Stimulated activated naive CD8-positive, alpha-beta T cell treated with anti-CD3 and anti-CD28 coated beads, Interleukin-15, Interleukin-2, amounts not matched to agents 100 ng/mL and 50 ng/mL, for 24 hours (primary cell): ENCODE data around the gene SDR42E1.
A peak's percentile ranks its signal among the peaks of the same experiment; 100 is the strongest.
"Not testable (repeated sequence)": the region's sequence is repeated elsewhere in the genome, so short reads cannot be mapped to it uniquely, and the experiment has no call there.

Source experiments
- H3K27ac Mint-ChIP-seq: one replicate; pipeline ENCODE4 v1.8.0; 2021; ENCODE audit warnings: mild to moderate bottlenecking, mixed read lengths
- H3K27me3 Mint-ChIP-seq: one replicate; pipeline ENCODE4 v1.8.0; 2021; ENCODE audit warnings: mixed read lengths
- H3K36me3 Mint-ChIP-seq: one replicate; pipeline ENCODE4 v1.8.0; 2021; ENCODE audit warnings: low read depth, mixed read lengths
- H3K4me1 Mint-ChIP-seq: one replicate; pipeline ENCODE4 v1.8.0; 2021; ENCODE audit warnings: low read depth, mixed read lengths
- H3K4me3 Mint-ChIP-seq: one replicate; pipeline ENCODE4 v1.8.0; 2021; ENCODE audit warnings: mild to moderate bottlenecking, mixed read lengths
- H3K9me3 Mint-ChIP-seq: one replicate; pipeline ENCODE4 v1.8.0; 2021; ENCODE audit warnings: mixed read lengths

The SDR42E1 gene

DNA sequence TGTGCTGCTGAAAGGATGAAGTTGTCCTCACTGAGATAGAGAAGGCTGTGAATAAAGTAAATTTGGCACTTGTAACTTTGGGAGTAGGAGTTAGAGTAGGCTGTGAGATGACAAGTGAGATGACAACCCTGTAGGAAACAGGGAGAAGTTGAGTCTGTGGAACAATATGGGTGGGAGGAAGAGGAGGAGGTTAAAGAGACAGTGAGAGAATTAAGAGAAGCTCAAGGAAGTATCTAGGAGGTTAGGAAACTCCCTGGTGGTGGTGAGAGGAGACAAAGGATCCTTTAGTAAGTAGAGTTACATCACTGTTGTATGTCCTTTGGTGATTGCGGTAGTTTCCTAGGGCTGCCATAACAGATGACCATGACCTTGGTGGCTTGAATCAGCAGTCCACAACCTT is 13.0 kb upstream of the SDR42E1 start:
- Mint-ChIP-seq H3K27me3 (peaks cover 33% of the 10 kb centered on the region), H3K4me3 (no peak overlapping the region), H3K9me3 (no peaks in the 10 kb centered on the region), H3K4me1 (no peaks in the 10 kb centered on the region), H3K36me3 (no peaks in the 10 kb centered on the region), H3K27ac (no peak overlapping the region)

DNA sequence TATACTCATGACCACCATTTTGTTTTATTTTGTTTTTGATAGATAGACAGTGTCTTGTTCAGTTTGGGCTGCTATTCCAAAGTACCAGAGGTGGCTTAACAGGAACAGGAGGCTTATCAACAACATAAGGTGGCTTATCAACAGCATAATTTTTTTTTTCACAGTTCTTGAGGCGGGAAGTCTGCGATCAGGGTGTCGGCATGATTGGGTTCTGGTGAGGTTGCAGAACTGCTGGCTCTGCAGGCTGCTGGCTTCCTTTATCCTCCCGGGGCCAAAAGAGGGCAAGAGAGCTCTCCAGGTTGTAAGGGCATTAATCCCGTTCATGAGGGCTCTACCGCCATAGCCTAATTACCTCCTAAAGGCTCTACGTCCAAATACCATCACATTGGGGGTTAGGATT is 11.9 kb upstream of the SDR42E1 start:
- H3K4me3 Mint-ChIP-seq, result no peak overlapping the region
- H3K4me1 Mint-ChIP-seq, result no peaks in the 10 kb centered on the region
- H3K27me3 Mint-ChIP-seq, result peaks cover 44% of the 10 kb centered on the region
- no peaks in the 10 kb centered on the region for H3K36me3 Mint-ChIP-seq
- no peak overlapping the region for H3K27ac Mint-ChIP-seq
- no peaks in the 10 kb centered on the region for H3K9me3 Mint-ChIP-seq

DNA sequence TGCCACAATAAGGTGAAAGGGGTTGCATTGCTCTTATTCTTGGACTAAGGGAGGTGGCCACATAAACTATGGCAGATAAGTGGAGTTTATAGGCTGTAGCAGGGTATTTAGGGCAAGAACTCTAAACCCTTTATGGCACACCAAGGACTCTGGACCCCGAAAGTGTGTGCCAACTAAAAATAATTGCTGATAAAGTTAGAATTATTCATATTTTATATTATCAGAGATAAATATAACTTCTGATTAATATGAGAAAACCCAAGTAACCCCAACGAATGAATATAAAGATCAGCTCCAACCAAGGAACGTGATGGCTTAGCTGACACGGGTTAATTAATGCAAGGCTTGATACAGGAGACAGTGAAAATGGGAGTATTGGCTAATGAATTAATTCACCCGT is 8.8 kb upstream of the SDR42E1 start:
- no peak overlapping the region for H3K27ac Mint-ChIP-seq
- no peaks in the 10 kb centered on the region for H3K36me3 Mint-ChIP-seq
- H3K4me3 Mint-ChIP-seq, result no peak overlapping the region
- H3K4me1 Mint-ChIP-seq, result no peaks in the 10 kb centered on the region
- peaks cover 46% of the 10 kb centered on the region for H3K27me3 Mint-ChIP-seq
- H3K9me3 Mint-ChIP-seq, result peaks cover 3% of the 10 kb centered on the region

DNA sequence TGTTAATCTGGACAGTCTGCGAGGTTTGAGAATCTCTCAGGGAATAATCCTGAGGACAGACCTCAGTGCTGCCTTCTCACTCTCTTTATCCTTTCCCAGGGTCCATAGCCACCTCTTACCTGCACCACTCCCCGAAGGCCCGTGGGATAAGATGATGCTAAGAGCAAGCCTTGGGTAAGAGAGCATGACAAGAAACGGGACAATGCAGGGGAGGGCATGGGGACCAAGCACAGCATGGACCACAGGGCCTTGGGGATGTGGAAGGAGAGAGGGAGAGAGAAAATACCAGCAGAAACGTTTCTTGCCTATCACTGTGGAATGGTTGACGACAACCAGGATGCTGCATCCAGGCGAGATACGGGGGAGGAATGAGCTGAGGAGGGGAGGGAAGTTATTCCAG is 8.3 kb upstream of the SDR42E1 start:
- Mint-ChIP-seq H3K36me3 (no peaks in the 10 kb centered on the region), H3K27me3 (peaks cover 51% of the 10 kb centered on the region), H3K4me1 (no peaks in the 10 kb centered on the region), H3K9me3 (peaks cover 5% of the 10 kb centered on the region), H3K4me3 (no peak overlapping the region), H3K27ac (no peak overlapping the region)

DNA sequence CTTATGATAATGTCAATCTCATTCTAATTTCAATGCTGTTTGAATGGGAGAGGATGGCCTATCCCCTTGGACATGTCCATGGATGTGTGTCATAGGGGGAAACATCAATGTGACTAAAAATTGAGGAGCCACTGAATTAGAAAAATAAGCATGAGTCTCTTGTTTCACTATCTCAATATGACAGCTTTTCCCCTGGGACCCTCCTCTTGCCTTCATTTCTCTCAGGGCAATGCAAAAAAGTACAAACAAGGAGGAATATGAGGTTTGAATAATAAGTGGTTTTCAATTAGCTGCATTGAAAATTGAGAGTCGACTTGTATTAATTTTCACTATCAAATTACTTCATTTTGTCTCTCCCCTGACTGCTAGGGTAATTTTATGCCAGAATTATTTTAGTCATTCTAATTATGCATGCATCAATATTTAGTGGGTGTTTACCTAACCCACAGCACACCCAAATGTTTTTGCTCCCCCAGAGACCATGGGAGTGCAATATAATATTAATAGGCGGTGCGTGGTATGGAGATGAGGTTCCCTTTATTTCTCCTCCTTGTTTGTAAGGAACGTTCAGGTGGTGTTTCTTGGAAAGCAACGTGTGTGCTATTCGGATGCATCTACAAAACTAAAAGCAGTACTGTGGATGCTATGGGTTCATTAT is 6.8 kb upstream of the SDR42E1 start:
- no peaks in the 10 kb centered on the region for H3K36me3 Mint-ChIP-seq
- no peak overlapping the region for H3K4me3 Mint-ChIP-seq
- no peak overlapping the region for H3K27ac Mint-ChIP-seq
- H3K9me3 Mint-ChIP-seq, result peaks cover 5% of the 10 kb centered on the region
- no peaks in the 10 kb centered on the region for H3K4me1 Mint-ChIP-seq
- H3K27me3 Mint-ChIP-seq, result peaks cover 39% of the 10 kb centered on the region

DNA sequence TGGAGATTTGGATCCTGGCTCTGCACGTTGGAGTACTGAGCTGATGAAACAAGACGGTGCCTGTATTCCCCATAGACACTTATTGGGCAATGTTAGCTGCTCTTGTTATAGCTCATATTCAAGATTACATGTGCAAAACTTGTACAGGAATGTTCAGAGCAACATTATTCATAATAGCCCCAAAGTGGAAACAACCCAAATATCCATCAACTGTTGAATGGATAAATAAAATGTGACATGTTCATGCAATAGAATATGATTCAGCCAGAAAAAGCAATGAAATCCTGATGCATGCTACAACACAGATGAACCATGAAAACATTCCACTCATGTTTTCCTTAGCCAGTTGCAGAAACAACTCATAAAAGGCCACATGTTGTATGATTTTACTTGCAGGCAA is 5.7 kb upstream of the SDR42E1 start:
- Mint-ChIP-seq H3K4me3 (no peak overlapping the region), H3K27me3 (peaks cover 44% of the 10 kb centered on the region), H3K4me1 (no peaks in the 10 kb centered on the region), H3K9me3 (peaks cover 5% of the 10 kb centered on the region), H3K27ac (no peak overlapping the region), H3K36me3 (no peaks in the 10 kb centered on the region)

DNA sequence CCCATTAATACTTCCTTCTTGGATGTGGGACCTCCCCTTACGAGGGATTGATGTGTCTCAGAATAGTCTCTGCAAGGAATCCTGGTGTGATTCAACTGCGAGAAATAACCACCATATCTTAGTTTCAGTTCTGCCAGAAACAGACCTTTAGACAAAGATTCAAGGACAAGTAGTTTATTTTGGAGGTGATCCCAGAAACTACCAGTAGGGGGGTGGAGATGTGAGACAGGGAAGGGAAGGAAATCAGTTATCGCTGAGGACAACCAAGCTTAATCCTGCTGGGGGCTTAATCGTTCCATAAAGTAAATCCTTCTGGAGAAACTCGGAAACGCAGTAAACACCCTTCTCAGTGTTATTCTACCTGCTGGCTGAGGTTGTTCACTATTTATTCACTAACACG is 5.0 kb upstream of the SDR42E1 start:
- peaks cover 48% of the 10 kb centered on the region for H3K27me3 Mint-ChIP-seq
- peaks cover 10% of the 10 kb centered on the region for H3K9me3 Mint-ChIP-seq
- H3K4me1 Mint-ChIP-seq, result peaks cover 4% of the 10 kb centered on the region
- H3K36me3 Mint-ChIP-seq, result no peaks in the 10 kb centered on the region
- H3K27ac Mint-ChIP-seq, result no peak overlapping the region
- no peak overlapping the region for H3K4me3 Mint-ChIP-seq

DNA sequence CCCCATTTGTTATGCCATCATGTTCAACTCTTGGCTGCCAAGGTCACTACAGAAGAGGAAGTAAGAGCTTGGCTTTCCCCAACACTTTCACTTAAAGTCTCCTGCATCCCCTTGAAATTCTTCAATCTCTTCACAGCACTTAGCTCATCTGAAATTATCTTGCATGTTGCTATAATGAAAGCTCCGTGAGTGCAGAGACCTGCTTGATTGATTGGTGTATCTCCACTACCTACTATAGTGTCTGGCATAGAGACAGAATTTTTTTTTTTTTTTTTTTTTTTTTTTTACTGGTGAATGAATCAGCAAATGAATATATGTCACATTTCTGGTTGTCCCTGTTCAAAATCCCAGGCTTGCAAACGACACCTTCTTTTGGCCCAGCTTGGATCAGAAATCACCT is 1.9 kb upstream of the SDR42E1 start:
- Mint-ChIP-seq H3K4me1 (peaks cover 18% of the 10 kb centered on the region), H3K27me3 (peaks cover 26% of the 10 kb centered on the region), H3K9me3 (peaks cover 24% of the 10 kb centered on the region), H3K36me3 (peaks cover 5% of the 10 kb centered on the region), H3K4me3 (no peak overlapping the region), H3K27ac (no peak overlapping the region)

DNA sequence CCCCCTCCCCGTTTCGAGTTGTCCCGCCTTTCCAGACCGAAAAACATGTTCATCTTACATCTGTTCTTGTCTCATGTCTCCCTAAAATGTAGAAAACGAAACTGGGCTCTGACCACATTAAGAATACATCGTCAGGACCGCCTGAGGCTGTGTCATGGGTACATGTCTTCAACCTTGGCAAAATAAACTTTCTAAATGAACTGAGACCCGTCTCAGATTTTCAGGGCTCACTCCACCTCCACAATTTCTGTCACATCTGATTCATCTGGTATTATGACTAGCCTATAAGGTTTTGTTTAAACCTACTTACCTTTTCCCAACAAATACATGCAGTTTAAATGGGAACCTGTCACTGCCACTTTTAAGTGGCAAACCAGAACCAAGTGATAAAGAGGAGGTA is 621 bp downstream of the SDR42E1 start:
- H3K4me1 Mint-ChIP-seq, result peaks cover 18% of the 10 kb centered on the region
- H3K27me3 Mint-ChIP-seq, result peaks cover 23% of the 10 kb centered on the region
- H3K9me3 Mint-ChIP-seq, result peaks cover 27% of the 10 kb centered on the region

DNA sequence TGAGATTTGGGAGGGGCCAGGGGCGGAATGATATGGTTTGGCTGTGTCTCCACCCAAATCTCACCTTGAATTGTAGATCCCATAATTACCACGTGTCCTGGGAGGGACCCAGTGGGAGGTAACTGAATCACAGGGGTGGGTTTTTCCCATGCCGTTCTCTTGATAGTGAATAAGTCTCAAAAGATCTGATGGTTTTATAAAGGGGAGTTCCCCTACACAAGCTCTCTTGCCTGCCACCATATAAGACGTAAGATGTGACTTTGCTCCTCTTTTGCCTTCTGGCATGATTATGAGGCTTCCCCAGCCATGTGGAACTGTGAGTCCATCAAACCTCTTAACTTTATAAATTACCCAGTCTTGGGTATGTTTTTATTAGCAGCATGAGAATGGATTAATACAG is 1.5 kb downstream of the SDR42E1 start:
- Mint-ChIP-seq H3K9me3 (peaks cover 22% of the 10 kb centered on the region), H3K27me3 (peaks cover 18% of the 10 kb centered on the region), H3K27ac (peak overlapping the region; percentile 5), H3K4me1 (peaks cover 18% of the 10 kb centered on the region), H3K36me3 (peaks cover 13% of the 10 kb centered on the region)
- not testable (repeated sequence) for H3K4me3 Mint-ChIP-seq

More for the DNA sequence above, 621 bp downstream of the SDR42E1 start:
- Mint-ChIP-seq H3K27ac (peak overlapping the region; percentile 34), H3K4me3 (peak overlapping the region; percentile 78), H3K36me3 (peaks cover 13% of the 10 kb centered on the region)

DNA sequence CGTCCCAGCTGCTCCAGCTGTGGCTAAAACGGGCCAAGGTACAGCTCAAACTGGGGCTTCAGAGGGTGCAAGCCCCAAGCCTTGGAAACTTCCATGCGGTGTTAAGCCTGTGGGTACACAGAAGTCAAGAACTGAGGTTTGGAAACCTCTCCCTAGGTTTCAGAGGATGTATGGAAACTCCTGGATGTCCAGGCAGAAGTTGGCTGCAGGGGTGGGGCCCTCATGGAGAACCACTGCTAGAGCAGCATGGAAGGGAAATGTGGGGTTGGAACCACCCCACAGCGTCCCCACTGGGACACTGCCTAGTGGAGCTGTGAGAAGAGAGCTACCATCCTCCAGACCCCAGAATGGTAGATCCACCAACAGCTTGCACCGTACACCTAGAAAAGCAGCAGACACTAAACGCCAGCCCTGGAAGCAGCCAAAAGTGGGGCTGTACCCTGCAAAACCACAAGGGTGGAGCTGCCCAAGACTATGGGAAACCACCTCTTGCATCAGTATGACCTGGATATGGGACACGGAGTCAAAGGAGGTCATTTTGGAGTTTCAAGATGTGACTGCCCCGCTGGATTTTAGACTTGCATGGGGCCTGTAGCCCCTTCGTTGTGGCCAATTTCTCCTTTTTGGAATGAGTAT is 2.2 kb downstream of the SDR42E1 start:
- peaks cover 16% of the 10 kb centered on the region for H3K27me3 Mint-ChIP-seq
- peaks cover 22% of the 10 kb centered on the region for H3K9me3 Mint-ChIP-seq
- no peak overlapping the region for H3K27ac Mint-ChIP-seq
- peaks cover 18% of the 10 kb centered on the region for H3K4me1 Mint-ChIP-seq
- H3K36me3 Mint-ChIP-seq, result peaks cover 13% of the 10 kb centered on the region
- no peak overlapping the region for H3K4me3 Mint-ChIP-seq

DNA sequence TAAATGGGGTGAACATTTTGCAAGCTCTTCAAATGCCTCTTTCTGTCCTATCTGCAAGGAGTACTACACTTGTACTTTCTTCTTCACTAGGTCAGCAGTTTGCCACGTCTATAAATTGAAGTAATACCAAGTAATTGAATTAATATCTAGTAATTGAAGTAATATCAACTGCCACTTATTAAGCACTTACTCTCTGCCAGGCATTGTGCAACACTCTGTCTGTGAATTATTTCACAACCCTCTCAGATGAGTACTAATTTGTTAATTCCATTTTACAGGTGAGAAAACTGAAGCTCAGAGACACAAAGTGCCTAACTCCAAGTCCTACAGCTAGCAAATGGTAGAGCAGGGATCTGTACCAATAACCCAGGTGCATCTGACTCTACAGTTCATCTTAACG is 4.1 kb downstream of the SDR42E1 start:
- Mint-ChIP-seq H3K27ac (no peak overlapping the region), H3K36me3 (peaks cover 13% of the 10 kb centered on the region), H3K27me3 (peaks cover 8% of the 10 kb centered on the region)

DNA sequence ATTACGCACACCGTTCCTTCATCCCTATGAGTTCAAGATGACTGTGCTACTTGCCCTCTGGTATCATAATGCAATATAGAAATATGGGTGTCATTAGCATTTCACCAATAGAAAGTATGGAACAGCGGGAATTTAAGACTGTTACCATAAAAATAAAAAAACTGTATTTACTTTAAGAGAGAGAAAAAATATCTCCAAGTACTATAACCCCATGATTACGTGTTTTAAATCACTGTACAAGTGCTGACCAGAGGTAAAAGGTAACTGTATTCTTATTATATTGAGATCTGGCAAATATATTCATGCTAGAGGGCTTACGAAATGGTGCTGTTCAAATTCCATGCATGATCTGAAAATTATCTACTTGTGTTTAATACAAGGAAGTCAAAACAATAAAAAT is 5.2 kb downstream of the SDR42E1 start:
- Mint-ChIP-seq H3K4me3 (no peak overlapping the region), H3K27ac (no peak overlapping the region), H3K27me3 (no peaks in the 10 kb centered on the region), H3K9me3 (peaks cover 17% of the 10 kb centered on the region), H3K4me1 (peaks cover 14% of the 10 kb centered on the region), H3K36me3 (peaks cover 13% of the 10 kb centered on the region)

More for the DNA sequence above, 4.1 kb downstream of the SDR42E1 start:
- H3K4me1 Mint-ChIP-seq, result peaks cover 18% of the 10 kb centered on the region
- peaks cover 22% of the 10 kb centered on the region for H3K9me3 Mint-ChIP-seq
- H3K4me3 Mint-ChIP-seq, result no peak overlapping the region

DNA sequence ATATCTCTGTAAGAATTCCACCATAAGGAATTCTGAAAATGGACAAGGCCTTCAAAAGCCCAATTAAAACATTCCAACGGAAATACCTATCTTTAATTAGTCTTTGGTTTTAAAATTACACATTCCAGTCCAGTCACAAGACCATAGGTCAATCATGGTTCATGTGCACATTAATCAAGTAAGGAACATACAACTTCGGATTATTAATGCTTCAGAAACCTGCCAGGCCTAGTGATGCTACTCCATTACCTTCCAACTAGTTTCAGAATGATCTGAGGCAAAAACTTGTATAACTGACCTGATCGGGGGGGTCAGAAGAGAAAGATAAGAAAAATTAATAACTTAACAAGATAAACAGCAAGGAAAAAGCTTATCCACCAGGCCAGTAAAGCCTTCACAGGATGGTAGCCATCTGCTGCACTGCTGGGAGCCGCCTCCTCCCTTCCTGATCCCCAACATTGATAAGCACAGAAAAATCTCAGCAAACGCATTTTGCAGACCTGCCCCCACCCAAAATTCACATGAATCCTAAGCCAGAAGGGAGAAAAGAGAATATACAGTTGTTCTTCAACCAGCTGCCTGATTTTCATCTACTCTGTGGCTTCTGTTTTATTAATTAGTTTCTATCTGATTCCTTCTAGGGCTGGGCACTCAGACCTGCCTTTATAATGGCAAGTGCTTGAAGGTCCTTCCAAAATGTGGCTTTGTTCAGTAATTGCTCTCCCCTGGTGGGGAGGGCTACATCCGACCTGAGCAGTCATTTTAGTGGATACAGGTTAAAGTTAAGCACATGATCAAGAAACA is 6.0 kb downstream of the SDR42E1 start:
- H3K36me3 Mint-ChIP-seq, result peaks cover 13% of the 10 kb centered on the region
- no peaks in the 10 kb centered on the region for H3K27me3 Mint-ChIP-seq
- no peak overlapping the region for H3K27ac Mint-ChIP-seq
- H3K9me3 Mint-ChIP-seq, result peaks cover 12% of the 10 kb centered on the region
- H3K4me3 Mint-ChIP-seq, result no peak overlapping the region
- peaks cover 6% of the 10 kb centered on the region for H3K4me1 Mint-ChIP-seq

DNA sequence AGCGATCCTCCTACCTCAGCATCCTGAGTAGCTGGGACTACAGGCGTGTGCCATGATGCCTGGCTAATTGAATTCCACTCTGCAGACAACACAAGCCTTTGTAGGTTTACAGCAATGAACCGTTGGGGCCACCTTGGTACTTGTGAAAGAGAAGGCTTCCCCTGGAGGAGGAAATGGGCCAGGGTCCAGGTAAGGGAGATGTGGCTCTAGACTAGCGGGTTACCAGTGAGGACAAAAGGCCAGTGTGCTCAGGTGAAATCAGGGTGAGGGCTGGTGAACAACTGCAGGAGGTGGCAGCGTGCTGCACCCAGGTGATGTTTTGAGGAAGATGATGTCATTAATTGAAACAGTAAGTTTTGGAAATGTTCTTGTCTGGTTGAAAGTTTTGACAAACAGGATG is 6.7 kb downstream of the SDR42E1 start:
- Mint-ChIP-seq H3K27ac (no peak overlapping the region), H3K4me3 (no peak overlapping the region), H3K27me3 (no peaks in the 10 kb centered on the region), H3K36me3 (peaks cover 19% of the 10 kb centered on the region), H3K9me3 (peaks cover 8% of the 10 kb centered on the region), H3K4me1 (no peaks in the 10 kb centered on the region)
